Activated gamma-delta T cell treated with anti-CD3 and anti-CD28 coated beads, Interleukin-2, amount 50 U/mL, for 16 hours (primary cell): ENCODE data around the gene RGL3.
"Not testable (repeated sequence)": the region's sequence is repeated elsewhere in the genome, so short reads cannot be mapped to it uniquely, and the experiment has no call there.

Experiments
- DNase-seq: peaks from one replicate; pipeline ENCODE4 v3.0.0-alpha.2; 2020; ENCODE audit warnings: low read depth

Gene RGL3

DNA sequence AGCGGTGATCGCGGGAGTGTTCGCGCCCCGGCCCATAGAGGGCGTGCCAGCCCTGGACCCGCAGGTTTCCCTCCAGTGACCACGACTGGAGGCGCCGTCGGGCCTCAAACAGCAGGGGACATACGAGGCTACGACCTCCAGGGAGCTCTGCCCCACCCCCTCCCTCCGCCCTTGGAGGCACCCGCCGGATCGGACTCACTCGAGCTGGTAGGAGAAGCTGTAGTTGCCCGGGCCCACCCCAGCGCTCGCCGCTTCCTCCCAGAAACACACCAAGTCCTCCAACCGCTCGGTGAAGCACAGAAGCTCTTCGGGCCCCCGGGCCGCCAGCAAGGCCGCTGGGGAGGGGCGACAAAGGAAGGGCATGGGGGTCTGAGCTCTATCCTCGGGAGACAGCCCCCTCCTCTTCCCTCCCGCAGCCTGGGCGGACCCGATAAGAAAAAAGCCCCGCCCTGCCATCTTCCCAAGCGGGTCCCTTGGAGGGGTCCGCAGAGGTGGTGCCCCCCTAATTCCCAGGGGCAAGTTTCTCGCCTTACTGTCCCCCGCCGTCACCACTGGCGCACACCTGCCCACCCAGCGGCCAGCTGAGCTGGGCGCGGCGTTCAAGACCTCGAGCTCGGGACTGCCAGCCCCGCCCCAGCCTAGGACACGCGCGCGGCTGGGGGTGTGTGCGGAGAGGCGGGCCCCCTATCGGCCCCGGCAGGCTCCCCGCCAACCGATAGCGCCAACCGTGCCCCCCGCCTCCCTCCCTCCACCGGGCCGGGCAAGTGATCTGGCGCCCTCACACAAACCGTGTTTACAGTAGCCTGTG is 36.0 kb downstream of the RGL3 start:
- no peak for DNase-seq

DNA sequence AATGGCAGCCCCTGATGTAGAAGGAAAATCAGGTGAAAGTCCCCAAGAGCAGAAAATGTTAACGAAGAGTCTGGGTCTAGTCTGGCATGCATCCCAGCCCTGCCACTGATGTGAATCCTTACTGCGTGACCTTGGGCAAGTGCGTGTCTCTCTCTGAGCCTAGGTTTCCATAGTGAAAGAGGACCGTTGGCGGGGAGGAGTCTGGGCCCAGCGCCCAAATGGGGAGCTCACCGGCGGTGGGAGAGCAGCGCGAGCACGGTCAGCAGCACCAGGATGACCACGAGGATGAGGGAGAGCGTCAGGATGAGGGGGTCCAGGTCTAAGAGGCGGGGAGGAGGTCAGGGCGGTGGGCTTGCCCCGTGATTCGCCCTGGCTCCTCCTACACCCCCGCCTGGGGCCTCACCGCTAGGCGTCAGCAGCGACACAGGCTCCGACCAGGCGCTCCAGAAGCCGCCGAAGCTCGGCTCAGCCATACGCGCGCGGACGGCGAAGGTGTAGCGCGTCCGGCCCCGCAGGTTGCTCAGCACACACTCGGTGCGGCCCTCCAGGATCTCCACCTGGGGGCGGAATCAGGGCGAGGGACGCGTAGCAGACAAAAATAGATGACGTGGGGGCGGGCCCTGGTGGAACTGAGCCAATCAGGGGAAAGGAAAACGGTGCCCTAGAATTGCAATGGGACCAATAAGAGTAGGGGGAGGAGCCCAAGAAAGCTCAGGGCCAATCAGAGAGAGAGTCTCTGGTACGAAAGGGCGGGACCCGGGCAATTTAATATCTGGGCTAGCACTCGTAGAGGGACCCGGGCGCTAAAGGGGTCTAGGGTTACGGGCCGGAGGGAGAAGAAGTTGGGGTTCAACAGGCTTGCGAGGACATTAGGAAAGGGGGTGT is 38.2 kb downstream of the RGL3 start:
- DNase-seq = peak; percentile 93

DNA sequence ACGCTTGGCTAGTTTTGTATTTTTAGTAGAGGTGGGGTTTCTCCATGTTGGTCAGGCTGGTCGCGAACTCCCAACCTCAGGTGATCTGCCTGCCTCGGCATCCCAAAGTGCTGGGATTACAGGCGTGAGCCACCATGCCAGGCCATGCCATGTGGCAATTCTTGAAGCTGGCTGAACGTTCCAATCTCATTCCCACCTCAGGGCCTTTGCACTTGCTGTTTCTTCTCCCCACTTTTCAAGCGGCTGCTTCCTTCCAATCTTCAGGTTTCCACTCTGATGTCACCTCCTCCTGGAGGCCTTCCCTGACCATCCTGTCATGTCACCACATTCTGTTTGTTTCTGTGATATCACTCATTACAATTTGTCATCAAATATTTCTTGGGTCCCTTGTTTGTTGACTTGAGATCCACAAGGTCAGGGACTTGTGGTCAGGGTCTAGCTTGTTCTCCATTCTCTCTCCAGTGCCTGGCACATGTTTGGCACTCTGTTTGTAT is 39.2 kb downstream of the RGL3 start:
- DNase-seq = no peak

GRCh38 chr19:11379269-11379845 is 39.8 kb downstream of the RGL3 start:
- DNase-seq = not testable (repeated sequence)

DNA sequence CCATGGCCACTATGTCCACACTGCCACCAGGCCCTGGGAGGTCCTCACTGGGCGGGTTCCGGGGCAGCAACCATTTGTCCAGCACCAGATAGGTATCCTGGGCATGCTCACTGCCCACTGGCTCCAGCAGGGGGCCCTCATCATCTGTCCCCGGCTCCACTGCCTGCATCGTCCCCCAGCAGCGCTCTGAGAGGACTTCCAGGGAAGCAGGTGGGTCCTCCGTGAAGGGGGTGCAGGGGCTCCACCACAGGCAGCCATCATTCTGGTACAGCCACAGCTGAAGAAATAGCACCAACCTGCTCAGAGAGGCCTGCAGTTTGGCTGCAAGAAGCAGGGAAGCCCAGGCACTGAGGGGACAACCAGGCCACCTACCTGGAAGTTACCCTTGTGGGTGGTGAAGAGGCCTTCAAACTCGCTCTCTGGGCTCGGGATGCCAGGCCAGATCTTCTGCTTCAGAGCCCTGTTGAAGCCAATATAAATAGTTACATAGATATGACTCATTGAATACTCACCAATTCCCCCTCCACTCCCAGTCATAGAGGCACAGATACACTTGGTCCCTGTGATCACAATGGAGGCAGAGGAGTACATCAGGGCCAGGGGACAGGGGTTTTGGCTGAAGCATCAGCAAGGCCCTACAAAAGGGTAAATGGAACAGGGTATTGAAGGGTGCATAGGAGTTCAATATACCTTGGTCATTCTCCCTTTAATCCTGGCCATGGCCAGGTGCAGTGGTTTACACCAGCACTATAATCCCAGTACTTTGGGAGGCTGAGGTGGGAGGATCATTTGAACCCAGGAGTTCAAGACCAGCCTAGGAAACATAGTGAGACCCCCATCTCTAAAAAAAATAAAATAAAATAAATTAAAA is 40.6 kb downstream of the RGL3 start:
- no peak for DNase-seq

GRCh38 chr19:11377756-11378155 is 41.4 kb downstream of the RGL3 start:
- DNase-seq = no peak

GRCh38 chr19:11377237-11377636 is 41.9 kb downstream of the RGL3 start:
- DNase-seq = no peak

DNA sequence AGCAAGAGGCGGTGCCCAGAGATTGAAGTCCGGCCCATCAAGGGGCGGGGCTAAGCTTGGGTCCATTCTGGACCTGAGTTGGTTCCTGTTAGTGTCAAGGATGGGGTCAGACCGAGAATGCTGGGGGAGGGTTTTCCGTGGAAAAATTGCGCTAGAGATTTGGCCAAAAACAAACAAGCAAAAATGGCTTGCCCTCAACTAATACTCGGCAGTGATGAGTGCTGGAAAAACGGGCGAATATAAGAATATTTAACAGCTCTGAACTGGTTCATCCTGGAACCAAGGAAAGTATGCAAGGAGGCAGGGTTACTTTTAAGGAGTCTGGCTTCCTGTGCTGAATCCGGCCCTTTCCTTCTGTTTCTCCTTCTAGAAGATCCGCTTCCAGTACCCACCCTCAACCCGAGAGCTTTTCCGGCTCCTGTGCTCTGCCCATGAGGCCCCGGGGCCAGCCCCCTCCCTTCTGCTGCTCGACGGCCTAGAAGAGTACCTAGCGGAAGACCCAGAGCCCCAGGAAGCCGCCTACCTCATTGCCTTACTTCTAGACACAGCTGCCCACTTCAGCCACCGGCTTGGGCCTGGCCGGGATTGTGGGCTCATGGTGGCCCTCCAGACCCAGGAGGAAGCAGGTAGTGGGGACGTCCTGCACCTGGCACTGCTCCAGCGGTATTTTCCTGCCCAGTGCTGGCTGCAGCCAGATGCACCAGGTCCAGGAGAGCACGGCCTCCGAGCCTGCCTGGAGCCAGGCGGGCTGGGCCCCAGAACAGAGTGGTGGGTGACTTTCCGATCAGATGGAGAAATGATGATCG is 43.8 kb downstream of the RGL3 start:
- peak; percentile 50 for DNase-seq

- peak; percentile 93 for DNase-seq
Observed at GRCh38 chr19:11374433-11375142, 44.5 kb downstream of the RGL3 start, which contains the start of gene SWSAP1. Gene SWSAP1 (plus strand): TSS chr19:11374666. CDS start chr19:11374681, 15 bp downstream.

DNA sequence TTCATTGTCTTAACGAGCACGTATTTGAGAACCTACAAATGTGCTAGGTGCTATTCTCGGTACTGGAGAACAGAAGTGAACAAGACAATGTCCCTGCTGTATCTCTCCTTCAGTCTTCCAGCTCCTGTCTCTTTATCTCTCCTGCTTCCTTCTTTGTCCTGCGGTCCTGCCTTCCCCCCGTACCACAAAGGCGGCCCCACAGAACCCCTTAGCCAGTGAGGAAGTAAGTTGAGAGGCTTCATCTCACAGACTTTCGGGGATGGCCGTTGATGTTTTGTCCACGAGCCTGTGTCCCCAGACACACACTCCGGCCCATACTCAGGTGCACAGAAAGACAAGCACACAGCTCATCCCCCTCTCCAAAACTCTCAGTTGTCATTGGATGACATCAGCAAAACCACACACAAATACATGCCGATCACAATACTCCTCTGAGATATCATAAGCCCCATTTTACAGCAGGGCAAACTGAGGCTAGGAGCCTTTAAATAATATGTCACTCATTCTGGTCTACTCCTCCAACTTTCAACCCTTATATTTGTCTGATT is 45.2 kb downstream of the RGL3 start:
- DNase-seq = no peak

- no peak for DNase-seq
Observed at GRCh38 chr19:11373166-11373884, 45.8 kb downstream of the RGL3 start.

DNA sequence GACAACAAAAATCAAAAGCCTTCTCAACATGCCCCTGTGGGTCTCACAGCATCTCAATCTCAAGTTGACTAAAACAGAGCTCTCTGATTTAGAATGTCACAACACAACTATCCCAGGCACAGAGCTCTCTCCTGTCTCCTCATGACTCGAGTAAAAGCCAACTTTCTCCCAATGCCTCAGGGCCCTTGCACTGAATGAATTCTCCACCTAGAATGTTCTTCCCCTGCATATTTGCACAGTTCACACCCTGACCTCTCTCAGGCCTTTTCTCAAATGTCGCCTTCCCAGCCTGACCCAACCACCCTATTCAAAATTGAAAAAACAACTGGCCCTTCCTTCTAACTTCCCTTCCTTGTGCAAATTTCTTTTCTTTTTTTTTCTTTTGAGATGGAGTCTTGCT is 48.4 kb downstream of the RGL3 start:
- DNase-seq = no peak

DNA sequence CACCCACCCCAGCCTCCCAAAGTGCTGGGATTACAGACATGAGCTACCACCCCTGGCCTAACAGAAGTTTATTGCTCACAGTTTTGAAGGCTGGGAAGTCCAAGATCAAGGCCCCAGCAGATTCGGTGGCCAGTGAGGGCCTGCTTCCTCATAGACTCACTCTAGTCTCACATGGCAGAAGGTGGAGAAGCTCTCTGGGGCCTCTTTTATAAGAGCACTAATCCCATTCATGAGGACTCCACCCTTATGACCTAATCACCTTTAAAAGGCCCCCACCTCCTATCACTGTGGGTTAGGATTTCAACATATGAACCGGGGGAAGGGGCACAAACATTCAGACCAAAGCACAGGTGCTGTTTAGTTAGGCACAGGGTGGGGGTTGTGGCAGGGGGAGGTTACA is 51.6 kb downstream of the RGL3 start:
- no peak for DNase-seq

- DNase-seq = no peak
Observed at GRCh38 chr19:11365557-11366117, 53.5 kb downstream of the RGL3 start.

- no peak for DNase-seq
Observed at GRCh38 chr19:11364935-11365334, 54.2 kb downstream of the RGL3 start.

DNA sequence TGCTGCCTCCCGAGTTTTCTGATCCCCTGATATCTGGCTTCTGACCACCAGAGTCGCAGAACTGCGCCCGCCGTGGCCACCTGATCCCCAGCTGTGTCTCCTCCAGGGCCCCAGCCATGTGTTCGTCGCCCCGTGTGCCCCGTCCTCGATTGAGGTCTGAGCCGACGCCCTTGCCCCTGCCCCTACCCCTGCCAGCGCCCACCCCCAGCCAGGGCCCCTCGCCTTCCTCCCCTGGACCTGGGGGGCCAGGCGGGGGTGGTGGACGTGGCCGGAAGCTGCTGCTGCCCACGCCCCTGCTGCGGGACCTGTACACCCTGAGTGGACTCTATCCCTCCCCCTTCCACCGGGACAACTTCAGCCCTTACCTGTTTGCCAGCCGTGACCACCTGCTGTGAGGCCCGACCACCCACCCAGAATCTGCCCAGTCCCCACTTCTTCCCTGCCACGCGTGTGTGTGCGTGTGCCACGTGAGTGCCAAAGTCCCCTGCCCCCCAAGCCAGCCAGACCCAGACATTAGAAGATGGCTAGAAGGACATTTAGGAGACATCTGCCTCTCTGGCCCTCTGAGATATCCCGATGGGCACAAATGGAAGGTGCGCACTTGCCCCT is 54.7 kb downstream of the RGL3 start:
- DNase-seq = no peak

DNA sequence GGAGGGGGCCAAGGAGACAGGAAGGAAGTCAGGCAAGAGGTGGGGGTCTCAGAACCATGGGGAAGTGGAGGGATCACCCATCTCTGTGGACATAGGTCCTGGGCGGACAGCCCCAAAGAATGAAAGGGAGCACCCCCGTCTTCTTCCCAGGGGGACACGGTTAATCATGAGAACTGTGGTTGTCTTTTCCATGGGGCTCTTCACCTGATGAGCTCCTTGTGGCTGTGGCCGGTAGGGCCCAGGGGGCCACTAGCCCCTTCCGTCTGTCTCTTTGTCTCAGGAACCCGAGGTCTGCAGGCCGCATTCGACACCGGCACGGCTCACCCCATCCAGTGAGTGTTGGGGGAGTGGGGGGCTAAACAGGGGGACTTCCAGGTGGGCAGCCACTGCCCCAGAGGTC is 55.2 kb downstream of the RGL3 start:
- no peak for DNase-seq
